Thyroid gland (tissue), 4 donors: ENCODE measurements around the gene DIP2B. TPM values are rescaled to one million over a fixed set of nuclear protein-coding genes. Genes with fewer than 3 reads are reported as not detected.

Experiments
- DNase-seq, 2 donors: peaks; one replicate each; pipeline ENCODE4 v3.0.0-alpha.2; 2019
- H3K27ac ChIP-seq, 3 donors: fragments of 200-600 bp; sonication (generic); 1 replicate in 2 of 3; 2 replicates in 1 of 3; pipeline ENCODE4 v1.5.1; 2016 to 2019; ENCODE audit warnings: mild to moderate bottlenecking in 1 of 3, moderate library complexity in 1 of 3
- H3K27me3 ChIP-seq: fragments of 200-600 bp; sonication (generic); one replicate; pipeline ENCODE4 v1.5.1; 2019
- H3K36me3 ChIP-seq, 2 donors: fragments of 200-600 bp; sonication (generic); one replicate each; pipeline ENCODE4 v1.5.1; 2016 to 2019
- H3K4me1 ChIP-seq, 2 donors: fragments of 200-600 bp; sonication (generic); one replicate each; pipeline ENCODE4 v1.5.1; 2017 to 2019
- H3K4me3 ChIP-seq, 3 donors: fragments of 200-600 bp; sonication (generic); replicated peaks in 1 of 3; 1 replicate in 2 of 3; 2 replicates in 1 of 3; pipeline ENCODE4 v1.5.1; 2016; ENCODE audit warnings: mild to moderate bottlenecking in 1 of 3
- H3K9me3 ChIP-seq: fragments of 200-600 bp; sonication (generic); one replicate; pipeline ENCODE4 v1.5.1; 2017
- POLR2A ChIP-seq, 2 donors: fragments of 450-650 bp; IDR thresholded peaks; one replicate each; pipeline ENCODE4 v1.6.1; 2017; ENCODE audit warnings: antibody characterized with exemption in 2 of 2, mild to moderate bottlenecking in 2 of 2, moderate library complexity in 1 of 2
- WGBS, 2 donors: methylation state at CpG; one replicate each; pipeline ENCODE4 v1.1.5; 2017; 5-methylcytosine and 5-hydroxymethylcytosine counted together
- intact Hi-C: fragments of 100-400 bp; cut with DNase I; formaldehyde crosslinking; loops from one replicate; pipeline ENCODE4 v1.15.1; 2023
- total RNA-seq, 4 donors: library from RNA; depleted of rRNA; stranded (reverse); fragments of >200 nt; gene quantifications; one replicate each; pipeline ENCODE4 v1.2.3, GENCODE V29; 2016
- TF ChIP-seq, protein P1 (sequence below), 6 experiments: fragments of 200-600 bp in 3 of 6; fragments of 450-650 bp in 3 of 6; sonication (generic) in 3 of 6; IDR thresholded peaks; one replicate each; pipeline ENCODE4 v1.5.1; 2016 to 2019; ENCODE audit warnings: antibody characterized with exemption in 6 of 6, mild to moderate bottlenecking in 2 of 6, inconsistent platforms in 1 of 6, moderate library complexity in 1 of 6

DIP2B gene
- total RNA-seq, 4 donors from 2014 or later: 27.7 to 45.7 (median 32.4) TPM

DNA sequence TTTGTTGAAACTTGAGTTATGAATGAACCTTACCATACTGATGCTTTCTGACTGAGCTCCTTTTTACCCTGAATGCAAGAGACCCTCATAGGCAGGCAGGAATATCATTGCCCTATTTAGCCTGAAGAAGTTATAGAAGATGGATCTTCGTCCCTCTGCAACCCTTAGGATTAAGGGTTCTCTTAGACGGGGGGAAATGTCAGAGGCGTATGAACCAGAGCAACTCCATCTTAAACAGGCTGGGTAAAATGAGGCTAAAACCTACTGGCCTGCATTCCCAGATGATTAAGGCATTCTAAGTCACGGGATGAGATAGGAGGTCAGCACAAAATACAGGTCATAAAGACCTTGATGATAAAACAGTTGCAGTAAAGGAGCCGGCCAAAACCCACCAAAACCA lies 266.6 kb downstream of the DIP2B start:
- no peak for TF ChIP-seq POLR2A (IDR thresholded peaks at IDR 0.05)
- TF ChIP-seq, protein P1, sequence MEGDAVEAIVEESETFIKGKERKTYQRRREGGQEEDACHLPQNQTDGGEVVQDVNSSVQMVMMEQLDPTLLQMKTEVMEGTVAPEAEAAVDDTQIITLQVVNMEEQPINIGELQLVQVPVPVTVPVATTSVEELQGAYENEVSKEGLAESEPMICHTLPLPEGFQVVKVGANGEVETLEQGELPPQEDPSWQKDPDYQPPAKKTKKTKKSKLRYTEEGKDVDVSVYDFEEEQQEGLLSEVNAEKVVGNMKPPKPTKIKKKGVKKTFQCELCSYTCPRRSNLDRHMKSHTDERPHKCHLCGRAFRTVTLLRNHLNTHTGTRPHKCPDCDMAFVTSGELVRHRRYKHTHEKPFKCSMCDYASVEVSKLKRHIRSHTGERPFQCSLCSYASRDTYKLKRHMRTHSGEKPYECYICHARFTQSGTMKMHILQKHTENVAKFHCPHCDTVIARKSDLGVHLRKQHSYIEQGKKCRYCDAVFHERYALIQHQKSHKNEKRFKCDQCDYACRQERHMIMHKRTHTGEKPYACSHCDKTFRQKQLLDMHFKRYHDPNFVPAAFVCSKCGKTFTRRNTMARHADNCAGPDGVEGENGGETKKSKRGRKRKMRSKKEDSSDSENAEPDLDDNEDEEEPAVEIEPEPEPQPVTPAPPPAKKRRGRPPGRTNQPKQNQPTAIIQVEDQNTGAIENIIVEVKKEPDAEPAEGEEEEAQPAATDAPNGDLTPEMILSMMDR (IDR thresholded peaks at IDR 0.05): no peak
- no peak for DNase-seq
- WGBS, 2 donors: 96 to 100% methylated on average over 5 of the region's 5 CpGs

DNA sequence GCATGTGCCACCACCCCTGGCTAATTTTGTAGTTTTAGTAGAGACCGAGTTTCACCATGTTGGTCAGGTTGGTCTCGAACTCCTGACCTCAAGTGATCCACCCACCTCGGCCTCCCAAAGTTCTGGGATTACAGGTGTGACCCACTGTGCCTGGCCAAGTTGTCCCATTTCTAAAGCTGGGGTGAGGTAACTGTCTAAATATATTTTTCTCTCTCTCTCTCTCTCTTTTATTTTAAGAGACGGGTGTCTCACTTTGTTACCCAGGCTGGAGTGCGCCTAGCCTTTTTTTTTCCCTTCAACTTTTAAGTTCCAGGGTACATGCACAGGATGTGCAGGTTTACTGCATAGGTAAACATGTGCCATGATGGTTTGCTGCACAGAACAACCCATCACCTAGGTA lies 267.7 kb downstream of the DIP2B start:
- intact Hi-C loops: no loop called here

More for the DNA sequence above, 266.6 kb downstream of the DIP2B start:
- no peaks in the 10 kb centered on the region for H3K9me3 ChIP-seq
- no peak overlapping the region for H3K27ac ChIP-seq
- H3K36me3 ChIP-seq: no peaks in the 10 kb centered on the region
- no peak overlapping the region for H3K4me3 ChIP-seq
- intact Hi-C loops: no loop called here
- H3K27me3 ChIP-seq: no peaks in the 10 kb centered on the region
- H3K4me1 ChIP-seq: peaks cover 4 to 15% of the 10 kb centered on the region in 2 donors

DNA sequence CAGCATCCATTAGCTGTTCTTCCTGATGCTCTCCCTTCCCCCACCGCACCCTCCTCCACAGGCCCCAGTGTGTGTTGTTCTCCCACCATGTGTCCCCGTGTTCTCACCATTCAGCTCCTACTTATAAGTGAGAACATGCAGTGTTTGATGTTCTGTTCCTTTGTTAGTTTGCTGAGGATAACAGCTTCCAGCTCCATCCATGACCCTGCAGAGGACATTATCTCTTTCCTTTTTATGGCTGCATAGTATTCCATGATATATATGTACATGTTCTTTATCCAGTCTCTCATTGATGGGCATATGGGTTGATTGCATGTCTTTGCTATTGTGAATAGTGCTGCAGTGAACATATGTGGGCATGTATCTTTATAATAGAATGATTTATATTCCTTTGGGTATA lies 268.1 kb downstream of the DIP2B start:
- no peaks in the 10 kb centered on the region for H3K9me3 ChIP-seq
- DNase-seq: no peak
- H3K4me3 ChIP-seq: no peak overlapping the region
- intact Hi-C loops: no loop called here
- no peak overlapping the region for H3K27ac ChIP-seq
- peaks cover 0 to 5% of the 10 kb centered on the region in 2 donors for H3K4me1 ChIP-seq
- H3K36me3 ChIP-seq: no peaks in the 10 kb centered on the region
- H3K27me3 ChIP-seq: no peaks in the 10 kb centered on the region
- WGBS, 2 donors: 100% methylated on average over 2 of the region's 2 CpGs
- TF ChIP-seq, protein P1 (IDR thresholded peaks at IDR 0.05): no peak
- no peak for TF ChIP-seq POLR2A (IDR thresholded peaks at IDR 0.05)

More for the DNA sequence above, 267.7 kb downstream of the DIP2B start:
- TF ChIP-seq, protein P1 (IDR thresholded peaks at IDR 0.05): no peak
- TF ChIP-seq POLR2A (IDR thresholded peaks at IDR 0.05): no peak
- WGBS, 2 donors: 96 to 97% methylated on average over 5 of the region's 5 CpGs
- H3K4me1 ChIP-seq: peaks cover 3 to 8% of the 10 kb centered on the region in 2 donors
- H3K27ac ChIP-seq: no peak overlapping the region
- no peaks in the 10 kb centered on the region for H3K27me3 ChIP-seq
- no peak for DNase-seq
- no peaks in the 10 kb centered on the region for H3K9me3 ChIP-seq
- no peaks in the 10 kb centered on the region for H3K36me3 ChIP-seq
- H3K4me3 ChIP-seq: no peak overlapping the region

DNA sequence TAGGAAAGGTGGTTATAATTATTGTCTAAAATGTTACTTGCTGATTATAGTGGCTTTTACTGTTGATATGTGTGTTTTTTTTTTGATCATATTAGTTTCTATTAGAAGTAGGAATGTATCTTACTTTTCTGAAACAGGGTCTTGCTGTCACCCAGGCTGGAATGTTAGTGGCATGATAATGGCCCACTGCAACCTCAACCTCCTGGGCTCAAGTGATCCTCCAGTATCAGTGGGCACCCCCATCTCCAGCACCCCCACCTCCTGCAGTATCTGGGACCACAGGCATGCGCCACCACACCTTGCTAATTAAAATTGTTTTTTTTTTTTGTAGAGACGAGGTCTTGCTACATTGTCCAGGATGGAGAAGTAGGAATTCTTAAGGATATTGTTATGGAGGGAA lies 270.5 kb downstream of the DIP2B start:
- no peaks in the 10 kb centered on the region for H3K9me3 ChIP-seq
- H3K27me3 ChIP-seq: no peaks in the 10 kb centered on the region
- intact Hi-C loops: no loop called here
- no peaks in the 10 kb centered on the region for H3K4me1 ChIP-seq
- no peaks in the 10 kb centered on the region for H3K36me3 ChIP-seq
- DNase-seq: no peak
- H3K27ac ChIP-seq: no peak overlapping the region
- no peak overlapping the region for H3K4me3 ChIP-seq
- no peak for TF ChIP-seq POLR2A (IDR thresholded peaks at IDR 0.05)
- TF ChIP-seq, protein P1 (IDR thresholded peaks at IDR 0.05): no peak
- 95 to 98% methylated on average over 2 of the region's 2 CpGs for WGBS, 2 donors

DNA sequence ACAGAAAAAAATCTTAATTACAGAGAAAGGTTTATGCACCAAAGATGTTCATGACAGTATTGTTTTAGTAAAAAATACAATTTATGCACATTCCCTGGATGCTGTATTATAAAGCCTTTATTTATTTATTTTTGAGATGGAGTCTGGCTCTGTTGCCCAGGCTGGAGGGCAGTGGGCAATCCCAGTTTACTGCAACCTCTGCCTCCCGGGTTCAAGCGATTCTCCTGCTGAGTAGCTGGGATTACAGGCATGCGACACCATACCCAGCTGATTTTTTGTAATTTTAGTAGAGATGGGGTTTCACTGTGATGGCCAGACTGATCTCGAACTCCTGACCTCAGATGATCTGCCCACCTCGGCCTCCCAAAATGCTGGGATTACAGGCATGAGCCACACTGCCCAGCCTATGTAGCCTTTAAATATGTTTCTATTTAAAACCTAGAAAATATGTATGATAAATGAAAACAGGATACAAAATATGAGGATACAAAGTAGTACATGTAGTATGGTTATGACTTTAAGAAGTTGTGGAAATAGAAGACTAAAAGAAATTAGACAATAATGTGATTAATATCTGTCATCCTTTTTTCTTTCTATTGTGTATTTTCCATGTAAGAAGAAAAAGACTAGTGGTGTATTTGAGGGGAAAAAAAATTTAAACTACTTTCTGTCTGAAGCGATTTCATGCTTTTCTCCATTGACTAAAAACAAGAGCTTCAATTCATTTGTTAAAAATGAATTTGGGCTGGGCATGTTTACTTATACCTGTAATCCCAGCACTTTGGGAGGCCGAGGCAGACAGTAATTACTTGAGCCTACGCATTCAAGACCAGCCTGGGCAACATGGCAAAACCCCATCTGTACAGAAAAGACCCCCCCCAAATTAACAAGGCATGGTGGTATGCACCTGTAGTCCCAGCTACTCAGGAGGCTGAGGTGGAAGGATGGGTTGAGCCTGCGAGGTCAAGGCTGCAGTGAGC lies 272.3 kb downstream of the DIP2B start:
- Histone ChIP-seq H3K4me1 (no peaks in the 10 kb centered on the region), H3K36me3 (peaks cover 0 to 3% of the 10 kb centered on the region in 2 donors), H3K9me3 (no peaks in the 10 kb centered on the region), H3K4me3 (no peak overlapping the region), H3K27me3 (no peaks in the 10 kb centered on the region), H3K27ac (no peak overlapping the region)
- WGBS, 2 donors: 93% methylated on average over 9 of the region's 9 CpGs
- intact Hi-C loops: no loop called here
- TF ChIP-seq POLR2A (IDR thresholded peaks at IDR 0.05): no peak
- TF ChIP-seq, protein P1 (IDR thresholded peaks at IDR 0.05): no peak
- DNase-seq: no peak
